ENCODE data around the gene VSTM2L.

- no peak for TF ChIP-seq CTCF (IDR thresholded peaks at IDR 0.05)
- TF ChIP-seq ZFX (IDR thresholded peaks at IDR 0.05; ENCODE audit: borderline replicate concordance) = no peak
Observed at GRCh38 chr20:37926612-37927011, 23.7 kb downstream of the VSTM2L start.

Data from 22Rv1 (cell line).